COLO829 (cell line): ENCODE results near the gene MYB.
"Not testable (repeated sequence)": the region's sequence is repeated elsewhere in the genome, so short reads cannot be mapped to it uniquely, and the experiment has no call there.

ENCODE experiments used
- DNase-seq: peaks from one replicate; pipeline ENCODE4 v3.0.0; 2012; ENCODE audit warnings: low spot score

The MYB gene

GRCh38 chr6:135164387-135164786 lies 16.7 kb upstream of the MYB start:
- not testable (repeated sequence) for DNase-seq

- no peak for DNase-seq
These were observed 16.1 kb upstream of the MYB start for GRCh38 chr6:135165031-135165430.

GRCh38 chr6:135166515-135166914 lies 14.6 kb upstream of the MYB start:
- no peak for DNase-seq

GRCh38 chr6:135167617-135168016 lies 13.5 kb upstream of the MYB start:
- DNase-seq, result no peak

- no peak for DNase-seq
These were observed 12.3 kb upstream of the MYB start for GRCh38 chr6:135168766-135169165.

GRCh38 chr6:135170238-135170637 lies 10.9 kb upstream of the MYB start:
- peak; percentile 42 for DNase-seq

- no peak for DNase-seq
These were observed 10.3 kb upstream of the MYB start for GRCh38 chr6:135170849-135171248.

- DNase-seq, result no peak
These were observed 7.7 kb upstream of the MYB start for GRCh38 chr6:135173242-135173988.

- DNase-seq, result no peak
These were observed 7.1 kb upstream of the MYB start for GRCh38 chr6:135173989-135174484.

GRCh38 chr6:135176058-135176457 lies 5.0 kb upstream of the MYB start:
- DNase-seq, result no peak

GRCh38 chr6:135176464-135176863 lies 4.6 kb upstream of the MYB start:
- no peak for DNase-seq

- DNase-seq, result no peak
These were observed 1.7 kb upstream of the MYB start for GRCh38 chr6:135179372-135179771.

GRCh38 chr6:135179920-135180541 lies 1.1 kb upstream of the MYB start:
- DNase-seq, result no peak

GRCh38 chr6:135181333-135182070 lies 394 bp downstream of the MYB start:
- DNase-seq, result no peak

GRCh38 chr6:135182071-135183001 lies 1.2 kb downstream of the MYB start:
- DNase-seq, result no peak

- no peak for DNase-seq
These were observed 2.0 kb downstream of the MYB start for GRCh38 chr6:135183002-135183531.

- no peak for DNase-seq
These were observed 2.7 kb downstream of the MYB start for GRCh38 chr6:135183532-135184440.

GRCh38 chr6:135185483-135185882 lies 4.4 kb downstream of the MYB start:
- DNase-seq, result no peak

GRCh38 chr6:135186255-135186654 lies 5.1 kb downstream of the MYB start:
- no peak for DNase-seq

GRCh38 chr6:135187372-135187771 lies 6.3 kb downstream of the MYB start:
- no peak for DNase-seq

GRCh38 chr6:135188718-135189117 lies 7.6 kb downstream of the MYB start:
- no peak for DNase-seq
